CMK (cell line): ENCODE results near the gene ST6GALNAC3.

Experiments
- DNase-seq: peaks from one replicate; pipeline ENCODE4 v3.0.0-alpha.2; 2010; ENCODE audit warnings: low read depth

Gene ST6GALNAC3

GRCh38 chr1:76247261-76247852 is 172.8 kb downstream of the ST6GALNAC3 start:
- DNase-seq = peak; percentile 9

- DNase-seq = no peak
Observed at GRCh38 chr1:76250271-76250670, 175.7 kb downstream of the ST6GALNAC3 start.

- DNase-seq = no peak
Observed at GRCh38 chr1:76252431-76252830, 177.9 kb downstream of the ST6GALNAC3 start.

DNA sequence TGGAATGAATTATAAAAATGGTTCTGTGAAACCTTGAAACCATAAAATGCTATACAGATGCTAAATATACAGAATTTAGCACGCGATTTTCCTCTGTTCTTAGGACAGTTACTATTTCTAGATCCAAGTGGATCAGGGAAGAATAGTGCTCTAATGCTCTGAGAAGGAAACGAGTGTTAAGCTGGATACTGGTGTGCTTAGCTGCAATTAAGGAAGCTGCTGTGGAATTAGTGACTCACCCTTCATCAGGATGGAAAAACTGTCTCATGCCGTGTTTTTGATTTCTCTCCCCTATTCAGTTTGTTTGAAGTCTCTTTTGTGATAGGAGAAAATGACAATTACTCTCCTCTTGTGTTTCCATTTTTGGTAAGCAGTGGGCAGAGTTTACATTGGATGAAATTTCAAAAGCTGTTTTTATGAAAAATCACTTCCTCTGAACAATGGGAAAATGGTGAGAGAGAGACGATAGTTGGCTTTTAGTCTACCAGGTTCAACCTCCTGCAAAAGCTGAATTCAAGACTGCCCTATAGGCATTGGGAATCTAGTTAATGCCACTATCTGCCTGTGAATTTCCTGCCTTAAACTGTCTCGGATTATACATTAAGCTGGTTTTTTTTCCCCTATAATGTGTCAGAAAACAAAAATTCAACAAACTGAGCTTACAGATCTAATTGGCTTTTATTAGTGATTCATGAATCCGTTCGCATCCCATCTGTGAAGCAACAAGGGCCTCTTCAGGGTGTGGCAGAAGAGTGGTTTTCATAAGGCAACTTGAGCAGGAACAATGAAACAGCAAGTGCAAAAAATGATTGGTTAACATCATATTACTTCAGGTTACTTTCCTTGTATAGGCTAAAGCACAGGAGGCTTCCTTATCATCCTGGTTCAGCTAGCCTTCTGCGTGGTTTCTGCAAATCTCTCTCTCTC is 179.8 kb downstream of the ST6GALNAC3 start:
- DNase-seq = no peak

- DNase-seq = no peak
Observed at GRCh38 chr1:76256289-76257223, 182.0 kb downstream of the ST6GALNAC3 start.

- DNase-seq = no peak
Observed at GRCh38 chr1:76257823-76258222, 183.3 kb downstream of the ST6GALNAC3 start.

GRCh38 chr1:76259270-76259669 is 184.7 kb downstream of the ST6GALNAC3 start:
- DNase-seq = no peak

DNA sequence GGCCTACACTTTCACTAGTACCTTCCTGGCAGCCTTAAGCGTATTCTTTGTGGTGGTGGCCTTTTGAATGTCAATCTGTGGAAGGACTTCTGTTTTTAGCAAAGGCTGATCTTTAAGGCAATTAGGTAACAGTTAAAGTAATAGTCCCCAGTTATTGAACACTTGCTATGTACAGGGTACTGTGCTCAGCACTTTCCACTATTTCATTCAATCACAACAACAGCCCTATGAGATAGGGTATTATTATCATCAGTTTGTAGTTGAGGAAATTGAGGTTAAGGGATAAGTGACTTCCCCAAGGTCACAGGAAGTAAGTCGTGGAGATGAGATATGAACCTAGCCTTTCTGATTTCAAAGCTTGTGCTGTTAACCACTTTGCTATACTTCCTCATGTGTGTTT is 185.7 kb downstream of the ST6GALNAC3 start:
- DNase-seq = no peak

- no peak for DNase-seq
Observed at GRCh38 chr1:76262601-76263000, 188.1 kb downstream of the ST6GALNAC3 start.

DNA sequence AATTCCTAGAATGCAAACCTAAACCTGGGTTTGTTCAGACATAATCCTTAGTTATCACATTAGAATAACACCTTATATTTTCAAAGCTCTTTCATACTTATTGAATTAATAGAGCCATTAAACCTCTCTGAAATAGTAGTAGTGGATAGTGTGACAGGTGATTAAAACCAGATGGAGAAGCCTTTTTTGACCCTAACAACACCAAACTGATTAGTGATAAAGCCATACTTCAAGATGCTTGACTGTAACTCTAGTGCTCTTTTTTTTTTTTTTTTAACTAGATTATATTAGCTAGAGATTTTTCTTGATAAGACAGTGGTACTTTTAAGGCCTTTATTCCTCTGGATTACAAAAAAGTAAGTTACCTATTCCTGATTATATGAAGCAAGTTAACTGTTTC is 190.1 kb downstream of the ST6GALNAC3 start:
- no peak for DNase-seq

DNA sequence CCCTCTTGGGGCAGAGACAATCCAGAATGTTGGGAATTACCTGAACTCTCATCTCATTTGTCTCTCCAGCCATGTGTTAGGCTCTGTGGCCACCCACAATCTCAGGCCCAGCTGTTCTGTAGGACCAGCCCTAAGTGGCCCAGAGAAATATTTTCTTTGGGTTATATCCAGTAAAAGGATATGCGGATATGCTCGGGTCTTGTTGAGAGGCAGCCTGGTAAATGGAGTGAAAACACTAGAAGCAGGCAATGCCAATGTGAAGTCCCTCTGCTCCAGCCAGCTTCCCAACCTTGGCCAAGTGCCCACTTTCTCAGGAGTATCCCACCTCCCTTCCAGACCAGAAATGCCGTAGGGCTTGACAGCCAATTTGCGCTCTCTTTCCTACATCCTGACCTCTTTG is 192.2 kb downstream of the ST6GALNAC3 start:
- DNase-seq = no peak

DNA sequence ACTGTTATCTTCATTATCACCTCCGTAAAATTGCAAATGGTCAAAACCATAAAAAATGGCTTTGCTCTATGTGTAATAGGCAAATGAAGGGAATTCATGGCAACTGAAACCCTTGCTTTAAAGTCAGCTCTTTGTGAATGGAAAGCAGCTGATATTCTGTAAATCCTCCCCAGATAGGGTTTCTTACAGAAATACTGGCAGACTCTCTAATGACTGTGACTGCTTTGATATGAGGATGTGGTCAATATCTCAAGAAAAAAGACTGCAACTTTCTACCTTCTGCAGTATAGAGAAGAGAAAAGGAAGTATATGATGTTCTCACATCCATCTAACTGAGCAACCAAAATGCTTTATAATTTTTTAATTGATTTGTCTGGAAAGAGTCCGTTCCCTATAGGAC is 193.1 kb downstream of the ST6GALNAC3 start:
- no peak for DNase-seq

GRCh38 chr1:76268341-76268740 is 193.8 kb downstream of the ST6GALNAC3 start:
- no peak for DNase-seq

GRCh38 chr1:76269155-76269554 is 194.6 kb downstream of the ST6GALNAC3 start:
- DNase-seq = peak; percentile 8

- no peak for DNase-seq
Observed at GRCh38 chr1:76274302-76274701, 199.8 kb downstream of the ST6GALNAC3 start.

GRCh38 chr1:76274718-76275117 is 200.2 kb downstream of the ST6GALNAC3 start:
- DNase-seq = no peak

- DNase-seq = no peak
Observed at GRCh38 chr1:76278711-76279100, 204.2 kb downstream of the ST6GALNAC3 start.

DNA sequence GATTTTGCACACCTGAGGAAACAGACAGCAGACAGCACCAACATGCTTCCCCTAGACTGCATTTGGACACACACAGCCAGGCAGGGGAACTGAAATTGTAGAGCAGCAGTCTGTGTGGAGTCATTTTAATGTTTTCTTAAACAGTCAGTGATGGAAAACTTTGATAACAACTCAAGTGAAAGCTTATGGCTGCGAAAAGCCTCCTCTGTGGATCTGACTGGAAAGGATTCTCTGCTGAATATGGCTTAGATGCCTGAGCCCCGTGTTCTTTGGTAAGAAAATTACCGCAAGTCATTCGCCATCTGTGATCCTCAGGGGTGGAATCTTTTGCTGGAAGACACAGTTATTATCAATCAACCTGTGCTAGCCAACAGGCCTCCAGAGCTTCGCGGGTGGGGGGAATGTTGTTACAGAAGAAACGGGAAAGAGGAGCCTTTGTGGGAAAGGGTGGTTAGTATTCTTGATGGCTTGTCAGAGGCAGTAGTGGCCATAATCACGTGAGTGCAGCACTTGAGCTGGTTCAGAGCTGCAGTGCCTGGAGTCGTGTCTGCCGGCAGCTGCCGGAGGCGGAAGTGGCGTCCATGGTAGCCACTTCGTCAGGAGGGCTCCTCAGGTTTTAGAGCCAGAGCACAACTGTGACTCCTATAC is 204.7 kb downstream of the ST6GALNAC3 start:
- DNase-seq = no peak

DNA sequence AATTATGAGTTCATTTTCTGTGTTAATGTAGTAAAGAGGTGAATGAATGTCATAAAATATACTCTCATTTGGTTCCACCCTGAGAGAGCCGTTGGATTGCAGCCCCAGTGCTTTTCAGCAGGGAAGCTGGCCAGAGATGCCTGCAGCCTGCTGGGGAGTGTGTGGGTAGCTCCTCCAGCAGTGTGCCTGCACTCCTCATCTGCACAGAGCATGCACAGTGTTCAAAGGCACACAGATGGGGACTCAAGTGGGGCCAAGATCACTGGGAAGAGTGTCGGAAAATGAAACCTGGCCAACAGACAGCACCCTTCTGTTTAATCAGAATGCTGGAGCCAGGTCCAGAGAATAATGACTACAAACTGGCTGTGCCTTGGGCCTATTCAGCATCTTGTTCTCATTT is 206.8 kb downstream of the ST6GALNAC3 start:
- no peak for DNase-seq

- DNase-seq = no peak
Observed at GRCh38 chr1:76284842-76285241, 210.3 kb downstream of the ST6GALNAC3 start.

DNA sequence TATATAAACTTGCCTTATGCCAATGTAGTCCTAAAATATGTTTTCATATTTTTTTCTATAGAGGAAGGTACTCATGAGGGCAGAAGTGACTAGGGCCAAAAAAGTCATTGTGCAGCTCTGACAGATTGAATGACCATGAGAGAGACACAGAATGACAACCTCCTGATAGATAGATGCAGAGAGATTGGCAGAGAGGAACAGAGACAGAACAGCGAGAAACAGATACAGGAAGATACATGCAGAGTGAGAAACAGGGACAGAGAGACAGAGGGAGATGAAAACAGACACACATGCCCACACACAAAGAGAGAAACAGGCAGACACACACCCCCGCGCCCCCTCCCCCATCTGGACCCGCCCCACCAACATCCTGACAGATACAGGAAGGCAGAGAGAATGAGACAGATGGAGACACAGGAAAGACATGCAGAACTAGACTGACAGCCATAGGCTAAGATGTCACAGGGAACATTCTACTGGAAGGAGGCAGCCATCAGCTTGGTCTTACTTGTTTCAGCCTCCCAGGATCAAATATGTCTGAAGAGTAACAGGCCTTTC is 211.1 kb downstream of the ST6GALNAC3 start:
- no peak for DNase-seq

GRCh38 chr1:76287917-76288316 is 213.4 kb downstream of the ST6GALNAC3 start:
- no peak for DNase-seq
